D341Med (cell line): Measurements from ENCODE around the gene RILPL1.
"Not testable (repeated sequence)": the region's sequence is repeated elsewhere in the genome, so short reads cannot be mapped to it uniquely, and the experiment has no call there.

Experiments used
- DNase-seq: peaks from one replicate; pipeline ENCODE4 v3.0.0; 2012; ENCODE audit warnings: low spot score

Gene RILPL1, protein sequence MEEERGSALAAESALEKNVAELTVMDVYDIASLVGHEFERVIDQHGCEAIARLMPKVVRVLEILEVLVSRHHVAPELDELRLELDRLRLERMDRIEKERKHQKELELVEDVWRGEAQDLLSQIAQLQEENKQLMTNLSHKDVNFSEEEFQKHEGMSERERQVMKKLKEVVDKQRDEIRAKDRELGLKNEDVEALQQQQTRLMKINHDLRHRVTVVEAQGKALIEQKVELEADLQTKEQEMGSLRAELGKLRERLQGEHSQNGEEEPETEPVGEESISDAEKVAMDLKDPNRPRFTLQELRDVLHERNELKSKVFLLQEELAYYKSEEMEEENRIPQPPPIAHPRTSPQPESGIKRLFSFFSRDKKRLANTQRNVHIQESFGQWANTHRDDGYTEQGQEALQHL

DNA sequence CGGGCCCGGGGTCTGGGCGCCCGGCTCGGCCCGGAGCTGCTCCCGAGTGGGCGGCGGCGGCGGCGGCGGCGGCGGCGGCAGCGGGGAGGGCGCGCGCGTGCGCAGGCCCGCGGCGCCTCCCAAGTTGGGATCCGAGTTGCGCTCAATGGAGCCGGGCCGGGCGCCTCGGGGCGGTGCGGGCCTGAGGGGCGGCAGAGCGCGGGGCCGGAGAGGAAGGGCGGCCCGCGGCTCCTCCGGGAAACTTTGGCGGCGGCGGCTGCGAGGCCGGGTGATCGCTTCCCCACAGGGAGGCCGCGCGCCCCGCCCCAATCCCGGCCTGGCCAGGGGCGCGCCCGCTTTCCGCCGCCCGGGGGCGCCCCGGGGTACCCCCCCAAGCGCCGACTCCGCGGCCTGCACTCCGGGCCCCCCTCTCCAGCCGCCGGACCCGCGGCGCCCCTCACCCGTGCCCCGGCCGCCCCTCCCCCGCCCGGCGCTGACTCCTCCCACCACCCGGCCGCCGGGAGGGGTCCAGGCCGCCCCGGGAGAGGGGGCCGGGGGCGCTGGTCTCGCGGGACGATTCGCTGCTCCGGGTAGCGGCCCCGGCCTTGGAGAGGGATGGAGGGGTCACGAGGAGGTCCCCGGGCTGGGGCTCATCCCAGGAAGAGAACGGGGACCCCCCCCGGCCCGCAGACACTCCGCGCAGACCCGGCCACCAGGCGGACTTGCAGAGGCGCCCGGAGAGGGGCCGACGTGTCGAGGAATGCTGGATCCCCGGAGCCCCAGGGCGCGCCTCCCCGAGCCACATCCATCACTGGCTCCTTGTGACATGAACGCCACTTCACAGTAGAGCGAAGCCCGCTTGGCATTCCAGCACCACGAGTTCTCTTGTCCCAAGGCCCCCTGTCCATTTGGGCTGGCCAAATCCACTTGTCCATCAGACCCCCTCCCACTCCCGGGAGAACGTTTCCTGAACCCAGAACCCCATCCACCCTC lies at the start of gene RILPL1:
Gene RILPL1, minus strand, starts transcription at position 48 of the 972 bp plus-strand sequence. CDS start 237 bp downstream, outside the sequence.
- DNase-seq = peak; percentile 91

DNA sequence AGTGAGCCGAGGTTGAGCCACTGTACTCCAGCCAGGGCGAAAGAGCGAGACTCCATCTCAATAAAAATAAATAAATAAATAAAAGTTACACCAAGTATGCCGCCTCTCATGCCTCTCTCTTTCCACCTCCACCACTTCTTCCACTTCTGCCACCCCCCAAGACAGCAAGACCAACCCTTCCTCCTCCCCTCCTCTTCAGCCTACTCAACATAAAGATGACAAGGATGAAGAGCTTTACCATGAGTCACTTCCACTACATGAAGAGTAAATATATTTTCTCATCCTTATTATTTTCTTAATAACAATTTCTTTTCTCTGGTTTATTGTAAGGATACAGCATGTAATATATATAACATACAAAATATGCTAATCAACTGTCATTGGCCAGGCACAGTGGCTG lies 47.3 kb upstream of the RILPL1 start:
- DNase-seq = no peak

DNA sequence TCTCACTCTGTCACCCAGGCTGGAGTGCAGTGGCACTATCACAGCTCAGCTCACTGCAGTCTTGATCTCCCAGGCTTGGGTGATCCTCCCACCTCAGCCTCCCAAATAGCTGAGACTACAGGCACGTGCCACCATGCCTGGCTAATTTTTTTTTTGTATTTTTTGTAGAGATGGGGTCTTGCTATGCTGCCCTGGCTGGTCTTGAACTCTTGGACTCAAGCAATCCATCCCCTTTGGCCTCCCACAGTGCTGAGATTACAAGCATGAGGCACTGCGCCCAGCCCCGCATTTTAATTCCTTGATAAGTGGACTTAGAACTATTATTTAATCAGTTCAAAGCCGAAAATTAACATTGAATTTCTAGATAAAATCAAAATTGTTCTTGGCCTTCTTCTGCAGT lies 45.3 kb upstream of the RILPL1 start:
- DNase-seq = not testable (repeated sequence)

DNA sequence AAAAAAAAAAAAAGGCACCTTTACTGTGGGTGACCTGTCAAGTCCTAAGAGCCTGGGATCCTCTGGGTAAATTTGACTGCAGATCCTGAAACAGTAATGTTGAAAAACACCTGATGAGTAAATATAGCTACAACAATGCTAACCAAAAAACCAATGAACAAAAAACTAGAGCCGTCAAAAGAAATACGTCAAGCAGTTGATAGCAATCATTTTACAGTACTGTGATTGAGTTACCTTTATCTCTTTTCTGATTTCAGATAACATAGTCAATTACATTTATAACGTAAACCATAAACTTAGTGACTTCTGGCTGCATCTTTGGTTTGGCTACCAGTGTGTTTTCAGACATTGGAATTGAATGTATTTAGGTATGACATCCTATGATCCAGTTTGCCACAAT lies 44.7 kb upstream of the RILPL1 start:
- no peak for DNase-seq

DNA sequence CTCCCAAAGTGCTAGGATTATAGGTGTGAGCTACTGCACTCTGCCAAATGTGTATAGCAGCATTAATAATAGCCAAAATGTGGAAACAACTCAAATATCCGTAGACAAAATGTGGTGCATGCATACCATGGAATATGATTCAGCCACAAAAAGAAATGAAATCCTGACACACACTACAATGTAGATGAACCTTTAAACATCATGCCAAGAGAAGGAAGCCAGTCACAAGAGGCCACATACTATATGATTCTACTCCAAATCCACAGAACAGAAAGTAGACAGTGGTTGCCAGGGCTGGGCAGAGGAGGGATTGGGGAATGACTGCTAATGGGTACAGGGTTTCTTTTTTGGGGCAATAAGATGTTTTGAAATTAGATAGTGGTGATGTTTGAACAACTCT lies 43.1 kb upstream of the RILPL1 start:
- no peak for DNase-seq

DNA sequence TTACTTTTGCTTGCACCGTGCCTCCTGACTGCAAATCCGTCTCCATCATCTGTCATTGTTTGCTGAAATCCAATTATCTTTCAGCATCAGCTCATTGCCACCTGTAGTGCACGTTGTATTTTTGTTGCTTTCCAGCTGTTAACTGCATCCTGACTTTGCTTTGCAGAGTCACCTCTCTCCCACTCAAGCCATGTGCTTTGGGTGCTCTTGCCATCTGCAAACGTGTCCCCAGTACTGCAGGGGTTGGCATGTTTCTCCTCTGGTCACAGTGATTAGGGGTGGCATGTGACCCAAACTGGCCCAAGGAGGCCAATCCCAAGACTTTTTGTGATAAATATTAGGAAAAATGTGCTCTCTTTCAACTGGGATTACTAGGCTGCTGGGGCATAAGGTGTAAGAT lies 40.4 kb upstream of the RILPL1 start:
- no peak for DNase-seq

DNA sequence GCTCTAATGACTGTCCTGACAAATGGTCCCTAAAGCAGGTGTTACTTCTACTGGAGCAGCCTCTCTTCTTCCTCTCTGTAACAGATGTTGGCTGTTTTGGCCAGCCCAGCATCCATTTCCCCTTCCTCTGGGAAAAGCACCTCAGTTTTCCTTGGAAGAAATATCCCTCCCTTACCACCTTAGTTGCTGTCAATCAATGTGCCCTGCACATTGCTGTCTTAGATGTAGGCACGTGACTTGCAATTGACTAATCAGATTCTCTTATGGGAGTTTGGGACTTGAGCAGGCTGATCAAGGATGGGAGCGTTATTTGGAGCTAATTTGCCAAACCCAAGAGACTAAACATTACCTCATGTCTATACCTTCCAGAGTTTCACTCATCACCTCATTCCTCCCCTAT lies 38.9 kb upstream of the RILPL1 start:
- DNase-seq = no peak

DNA sequence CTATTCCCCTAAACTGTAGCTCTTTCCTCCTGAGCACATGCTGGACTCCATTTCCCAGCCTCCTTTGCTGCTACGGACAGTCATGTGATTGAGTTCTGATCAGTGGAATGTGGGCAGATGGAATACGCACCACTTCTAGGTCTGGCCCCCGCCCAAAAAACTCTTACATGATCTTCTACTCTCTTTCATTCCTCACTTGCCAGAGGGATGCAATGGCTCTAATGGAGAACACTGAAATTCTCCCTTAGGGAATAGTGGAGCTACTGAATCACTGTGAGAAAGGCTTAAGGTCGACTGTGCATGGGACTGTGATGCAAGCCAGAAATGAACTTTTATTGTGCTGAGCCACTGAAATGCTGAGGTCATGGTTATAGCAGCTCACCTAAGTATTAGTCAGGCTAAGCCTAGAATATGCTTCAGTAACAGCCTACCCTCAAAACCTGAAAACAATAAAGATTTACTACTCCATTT lies 37.9 kb upstream of the RILPL1 start:
- peak; percentile 59 for DNase-seq

DNA sequence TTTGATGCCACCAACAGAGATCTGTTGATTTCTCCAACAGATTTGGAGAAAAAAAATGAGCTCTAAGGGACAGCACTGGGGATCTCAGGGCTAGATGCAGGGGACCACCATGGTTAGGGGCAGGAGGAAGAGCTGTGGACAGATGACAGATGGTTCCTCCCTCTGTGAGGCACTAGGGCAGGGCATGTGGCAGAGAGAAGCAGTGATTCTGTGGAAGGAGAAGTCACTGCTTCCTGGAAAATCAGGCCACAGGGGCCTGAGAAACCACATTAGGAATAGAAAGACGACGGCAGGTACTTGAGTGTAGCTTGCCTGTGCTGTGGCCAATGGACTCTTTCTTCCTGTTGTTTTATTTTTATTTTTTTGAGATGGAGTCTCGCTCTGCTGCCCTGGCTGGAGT lies 25.9 kb upstream of the RILPL1 start:
- DNase-seq = no peak

DNA sequence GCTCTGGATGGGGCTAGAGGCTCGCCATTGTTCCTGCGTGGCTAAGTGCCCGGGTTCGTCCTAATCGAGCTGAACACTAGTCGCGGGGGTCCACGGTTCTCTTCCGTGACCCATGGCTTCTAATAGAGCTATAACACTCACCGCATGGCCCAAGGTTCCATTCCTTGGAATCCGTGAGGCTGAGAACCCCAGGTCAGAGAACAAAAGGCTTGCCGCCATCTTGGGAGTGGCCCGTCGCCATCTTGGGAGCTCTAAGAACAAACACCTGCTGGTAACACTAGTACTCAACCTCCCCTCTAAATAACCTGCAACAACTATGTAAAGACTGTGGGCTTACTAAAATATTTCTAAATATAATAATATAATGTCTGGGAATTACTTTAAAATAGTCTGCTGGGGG lies 25.0 kb upstream of the RILPL1 start:
- not testable (repeated sequence) for DNase-seq

DNA sequence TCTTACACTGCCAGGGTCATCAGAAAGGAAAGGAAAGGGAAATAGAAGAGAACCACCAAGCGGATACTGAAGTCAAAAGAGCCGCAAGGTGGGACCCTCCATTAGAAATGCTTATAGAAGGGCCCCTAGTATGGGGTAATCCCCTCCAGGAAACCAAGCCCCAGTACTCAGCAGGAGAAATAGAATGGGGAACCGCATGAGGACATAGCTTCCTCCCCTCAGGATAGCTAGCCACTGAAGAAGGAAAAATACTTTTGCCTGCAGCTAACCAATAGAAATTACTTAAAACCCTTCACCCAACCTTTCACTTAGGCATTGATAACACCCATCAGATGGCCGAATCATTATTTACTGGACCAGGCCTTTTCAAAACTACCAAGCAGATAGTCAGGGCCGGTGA lies 21.3 kb upstream of the RILPL1 start:
- DNase-seq = not testable (repeated sequence)

DNA sequence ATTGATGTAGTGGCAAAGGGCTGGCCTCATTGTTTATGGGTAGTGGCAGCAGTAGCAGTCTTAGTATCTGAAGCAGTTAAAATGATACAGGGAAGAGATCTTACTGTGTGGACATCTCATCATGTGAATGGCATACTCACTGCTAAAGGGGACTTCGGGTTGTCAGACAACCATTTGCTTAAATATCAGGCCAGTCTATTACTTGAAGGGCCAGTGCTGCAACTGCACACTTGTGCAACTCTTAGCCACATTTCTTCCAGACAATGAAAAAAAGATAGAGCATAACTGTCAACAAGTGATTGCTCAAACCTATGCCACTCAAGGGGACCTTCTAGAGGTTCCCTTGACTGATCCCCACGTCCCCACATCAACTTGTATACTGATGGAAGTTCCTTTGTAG lies 20.6 kb upstream of the RILPL1 start:
- DNase-seq = not testable (repeated sequence)

DNA sequence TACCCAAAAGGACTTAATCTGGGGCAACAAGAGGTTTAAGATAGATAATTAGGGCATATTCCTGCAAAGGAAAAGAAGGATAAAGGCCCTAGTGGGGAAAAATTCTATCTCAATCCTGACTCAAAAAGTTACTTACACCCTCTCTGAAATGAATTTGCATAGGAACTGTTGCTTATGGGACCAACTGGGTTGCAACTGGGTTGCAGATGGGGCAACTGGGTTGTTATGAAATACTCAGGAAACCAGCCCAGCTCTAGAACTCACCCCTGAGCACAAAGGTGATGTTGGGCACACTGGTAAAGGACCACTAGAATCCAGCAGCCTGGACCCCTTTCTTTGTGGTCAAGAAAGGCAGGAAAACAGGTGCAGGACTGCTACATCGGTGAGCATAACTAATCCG lies 17.2 kb upstream of the RILPL1 start:
- no peak for DNase-seq

DNA sequence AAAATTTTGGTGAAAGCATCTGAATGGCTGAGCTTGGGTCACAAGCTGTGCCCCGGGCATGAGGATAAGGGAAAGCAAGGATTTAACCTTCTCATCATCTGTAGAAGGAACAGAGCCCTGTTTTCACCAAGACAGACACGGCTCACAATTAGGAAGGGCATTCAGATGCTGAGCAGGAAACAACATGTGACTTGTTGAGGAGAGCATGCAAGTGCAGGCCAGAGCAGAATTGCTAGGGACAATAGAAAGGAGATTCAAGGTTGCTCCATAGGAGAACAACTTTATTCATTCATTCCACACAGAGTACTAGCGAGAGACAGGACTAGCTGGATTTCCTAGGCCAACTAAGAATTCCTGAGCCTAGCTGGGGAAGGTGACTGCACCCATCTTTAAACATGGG lies 14.6 kb upstream of the RILPL1 start:
- no peak for DNase-seq

DNA sequence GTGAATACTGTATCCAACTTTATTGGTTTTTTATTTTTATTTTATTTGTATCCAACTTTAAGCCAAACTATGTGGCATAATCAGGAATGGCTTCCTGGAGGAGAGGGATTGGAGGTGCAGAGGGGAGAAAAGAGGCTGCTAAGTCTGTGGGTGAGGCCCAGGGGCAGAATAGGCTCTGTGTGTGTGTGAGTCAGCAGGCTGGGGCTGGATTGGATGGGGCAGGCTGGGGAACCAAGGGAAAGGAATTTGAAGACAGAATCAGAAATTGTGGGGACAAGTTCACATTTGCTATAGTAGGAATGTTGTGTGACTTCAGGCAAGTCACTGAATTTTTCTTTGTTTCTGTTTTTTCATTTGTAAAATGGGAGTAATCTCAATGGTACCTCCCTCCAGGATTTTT lies 12.8 kb upstream of the RILPL1 start:
- DNase-seq = no peak

DNA sequence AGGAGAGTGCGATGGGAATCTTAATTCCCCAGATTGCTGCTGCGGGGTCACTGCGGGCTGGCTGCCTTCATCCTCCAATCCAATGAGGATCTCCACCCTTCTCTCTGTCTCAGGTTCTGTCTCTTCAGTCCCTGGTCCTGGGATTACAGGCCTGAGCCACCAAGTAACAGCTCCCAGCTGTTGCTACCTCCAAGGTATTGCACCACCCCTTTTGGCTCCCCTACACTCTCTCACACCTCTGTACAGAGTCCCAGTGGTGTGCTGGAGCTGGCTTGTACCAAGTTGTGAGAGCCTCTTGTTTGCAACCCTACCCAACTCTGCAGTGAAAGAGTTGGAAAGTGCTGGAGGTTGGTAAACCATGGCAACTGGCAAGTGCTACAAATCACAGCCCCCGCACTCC lies 10.0 kb upstream of the RILPL1 start:
- no peak for DNase-seq

DNA sequence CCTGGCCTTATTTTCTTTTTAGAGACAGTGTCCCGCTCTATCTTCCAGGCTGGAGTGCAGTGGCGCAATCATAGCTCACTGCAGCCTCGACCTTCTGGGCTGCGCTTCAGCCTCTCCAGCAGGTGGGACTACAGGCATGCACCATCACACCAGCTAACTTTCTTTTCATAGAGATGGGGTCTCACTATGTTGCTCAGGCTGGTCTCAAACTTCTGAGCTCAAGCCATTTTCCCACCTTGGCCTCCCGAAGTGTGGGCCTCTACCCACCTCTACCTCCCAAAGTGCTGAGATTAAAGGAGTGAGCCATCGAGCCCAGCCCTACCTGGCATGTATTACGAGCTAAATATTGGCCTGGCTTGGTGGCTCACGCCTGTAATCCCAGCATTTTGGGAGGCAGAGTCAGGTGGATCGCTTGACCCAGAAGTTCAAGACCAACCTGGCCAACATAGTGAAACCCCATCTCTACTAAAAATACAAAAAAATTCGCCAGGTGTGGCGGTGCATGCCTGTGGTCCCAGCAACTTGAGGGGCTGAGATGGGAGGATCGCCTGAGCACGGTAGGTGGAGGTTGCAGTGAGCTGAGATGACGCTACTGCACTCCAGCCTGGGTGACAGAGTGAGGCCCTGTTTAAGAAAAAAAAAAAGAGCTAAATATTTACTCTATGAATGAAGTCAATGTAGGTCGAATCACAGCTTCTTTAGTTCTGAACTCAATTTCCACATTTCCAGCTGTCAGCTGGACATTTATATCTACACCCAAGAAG lies 7.6 kb upstream of the RILPL1 start:
- DNase-seq = no peak

DNA sequence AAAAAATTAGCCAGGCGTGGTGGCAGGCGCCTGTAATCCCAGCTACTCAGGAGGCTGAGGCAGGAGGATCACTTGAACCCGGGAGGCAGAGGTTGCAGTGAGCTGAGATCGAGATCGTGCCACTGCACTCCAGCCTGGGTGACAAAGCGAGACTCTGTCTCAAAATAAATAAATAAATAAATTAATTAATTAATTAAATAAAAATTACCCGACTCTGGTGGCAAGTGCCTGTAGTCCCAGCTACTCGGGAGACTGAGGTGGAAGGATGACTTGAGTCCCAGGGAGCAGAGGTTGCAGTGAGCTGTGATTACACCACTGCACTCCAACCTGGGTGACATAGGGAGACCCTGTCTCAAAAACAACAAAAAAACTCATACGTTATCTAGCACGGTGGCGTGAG lies 2.4 kb upstream of the RILPL1 start:
- not testable (repeated sequence) for DNase-seq

DNA sequence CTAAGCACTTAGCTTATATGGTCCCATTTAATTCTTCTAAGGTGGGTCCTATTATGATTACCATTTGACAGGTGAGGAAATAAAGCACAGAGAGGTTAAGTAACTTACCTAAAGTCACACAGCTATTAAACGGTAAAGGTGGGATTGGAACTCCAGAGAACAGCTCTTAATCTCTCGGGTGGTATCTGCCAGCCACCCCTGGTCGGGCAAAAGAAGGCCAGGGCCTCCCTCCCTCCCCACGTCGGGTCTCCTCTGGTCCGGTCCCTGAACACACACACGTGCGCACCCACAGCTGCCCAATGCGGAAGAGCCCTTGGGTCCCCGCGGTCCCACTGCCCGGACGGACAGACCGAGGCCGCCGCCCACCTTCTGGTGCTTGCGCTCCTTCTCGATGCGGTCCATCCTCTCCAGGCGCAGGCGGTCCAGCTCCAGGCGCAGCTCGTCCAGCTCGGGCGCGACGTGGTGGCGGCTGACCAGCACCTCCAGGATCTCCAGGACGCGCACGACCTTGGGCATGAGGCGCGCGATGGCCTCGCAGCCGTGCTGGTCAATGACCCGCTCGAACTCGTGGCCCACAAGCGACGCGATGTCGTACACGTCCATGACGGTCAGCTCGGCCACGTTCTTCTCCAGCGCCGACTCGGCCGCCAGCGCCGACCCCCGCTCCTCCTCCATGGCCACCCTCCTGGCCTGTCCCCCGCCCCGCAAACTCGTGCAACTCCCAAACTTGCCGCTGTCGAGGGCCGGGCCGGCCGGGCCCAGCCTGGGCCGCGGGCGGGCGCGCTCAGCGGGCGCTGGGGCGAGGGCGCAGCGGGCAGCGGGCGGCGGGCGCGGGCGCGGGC lies 490 bp downstream of the RILPL1 start:
- DNase-seq = no peak

DNA sequence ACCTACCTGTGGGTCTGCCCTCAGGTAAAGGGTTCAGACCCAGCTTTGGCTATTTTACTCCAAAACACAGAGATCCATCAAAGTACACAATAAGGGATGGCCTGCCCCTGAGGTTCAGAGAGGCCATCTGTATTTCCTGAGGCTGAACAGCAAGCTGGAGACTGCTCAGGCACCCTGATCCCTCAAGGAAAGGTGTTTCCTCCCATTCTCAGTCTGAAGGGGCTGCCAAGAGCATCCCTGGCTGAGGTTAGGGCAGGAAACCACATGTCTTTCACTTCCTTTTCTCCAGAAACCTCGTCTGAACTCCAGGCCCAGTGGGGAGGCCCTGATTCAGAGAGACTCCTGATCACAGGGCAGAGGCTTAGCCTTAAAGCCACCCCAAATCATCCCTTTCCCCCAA lies 1.5 kb downstream of the RILPL1 start:
- DNase-seq = no peak

DNA sequence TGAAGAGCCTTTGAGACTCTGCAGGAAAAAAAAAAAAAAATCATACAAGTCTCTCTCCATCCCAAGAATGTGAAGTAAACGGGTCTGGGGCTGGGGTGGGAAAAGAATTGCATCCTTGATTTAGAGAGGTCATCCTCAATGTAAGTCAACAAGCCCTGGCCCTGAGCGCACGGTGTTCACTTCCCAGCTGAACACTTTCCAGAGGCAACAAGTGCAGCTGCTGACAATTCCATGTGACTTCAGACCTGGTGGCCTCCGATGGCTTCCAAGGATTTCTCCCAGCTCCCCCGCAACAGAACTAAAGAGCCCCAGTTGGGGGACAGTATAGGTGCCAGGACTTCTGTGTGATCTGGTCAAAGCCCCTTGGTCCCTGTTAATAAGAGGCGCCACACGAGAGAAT lies 2.4 kb downstream of the RILPL1 start:
- no peak for DNase-seq
